ENCODE measurements around the gene CDC34.
A peak's percentile ranks its signal among the peaks of the same experiment; 100 is the strongest.

- TF ChIP-seq CTCF (IDR thresholded peaks at IDR 0.05; ENCODE audit: low read depth, low read length, poor library complexity, severe bottlenecking) (peak; percentile 98), EZH2phosphoT487 (IDR thresholded peaks at IDR 0.05; ENCODE audit: borderline replicate concordance, low read length) (no peak)
Observed at GRCh38 chr19:506404-507285, 24.9 kb upstream of the CDC34 start.
